GM23338 (cell line): ENCODE measurements around the gene SEM1. TPM values are rescaled to one million over a fixed set of nuclear protein-coding genes. Genes with fewer than 3 reads are reported as not detected.
"Not testable (repeated sequence)": the region's sequence is repeated elsewhere in the genome, so short reads cannot be mapped to it uniquely, and the experiment has no call there.

Experiments
- ATAC-seq: fragments of 200-7000 bp; cut with Tn5 transposase; 3 replicates; pipeline ENCODE4 v1.9.1; 2020
- DNase-seq: peaks from one replicate; pipeline ENCODE4 v3.0.0-alpha.2; 2015; ENCODE audit warnings: low spot score
- H2AFZ ChIP-seq: fragments of 200-600 bp; sonication (generic); 2 replicates; pipeline ENCODE4 v1.8.0; 2016; ENCODE audit warnings: antibody characterized with exemption, mild to moderate bottlenecking, moderate library complexity
- H3F3A ChIP-seq: fragments of 200-600 bp; sonication (generic); replicated peaks from 2 replicates; pipeline ENCODE4 v1.8.0; 2017; ENCODE audit warnings: antibody characterized with exemption, mixed run types, low read depth
- H3K27ac ChIP-seq: fragments of 200-600 bp; sonication (generic); 2 replicates; pipeline ENCODE4 v1.6.1; 2016; ENCODE audit warnings: low read depth
- H3K27me3 ChIP-seq: fragments of 200-600 bp; sonication (generic); 2 replicates; pipeline ENCODE4 v1.8.0; 2016; ENCODE audit warnings: mild to moderate bottlenecking, mixed run types, moderate library complexity; ENCODE audit not compliant: insufficient read depth
- H3K36me3 ChIP-seq: fragments of 200-600 bp; sonication (generic); 2 replicates; pipeline ENCODE4 v1.8.0; 2016; ENCODE audit warnings: mild to moderate bottlenecking; ENCODE audit not compliant: insufficient read depth
- H3K4me1 ChIP-seq: fragments of 200-600 bp; sonication (generic); 2 replicates; pipeline ENCODE4 v1.8.0; 2016; ENCODE audit warnings: mild to moderate bottlenecking, moderate library complexity; ENCODE audit not compliant: insufficient read depth
- H3K4me2 ChIP-seq: fragments of 200-600 bp; sonication (generic); 2 replicates; pipeline ENCODE4 v1.7.1; 2017; ENCODE audit warnings: mixed run types
- H3K4me3 ChIP-seq: fragments of 200-600 bp; sonication (generic); 2 replicates; pipeline ENCODE4 v1.6.1; 2016; ENCODE audit warnings: mixed run types
- H3K79me2 ChIP-seq: fragments of 200-600 bp; sonication (generic); replicated peaks from 2 replicates; pipeline ENCODE4 v1.8.0; 2017; ENCODE audit warnings: mild to moderate bottlenecking; ENCODE audit not compliant: insufficient read depth
- H3K9me2 ChIP-seq: fragments of 200-600 bp; sonication (generic); 2 replicates; pipeline ENCODE4 v1.8.0; 2017; ENCODE audit not compliant: insufficient read depth
- H4K20me1 ChIP-seq: fragments of 200-600 bp; sonication (generic); replicated peaks from 2 replicates; pipeline ENCODE4 v1.8.0; 2017; ENCODE audit warnings: mild to moderate bottlenecking; ENCODE audit not compliant: insufficient read depth
- H3K27ac Mint-ChIP-seq: 2 replicates; pipeline ENCODE4 v1.8.0; 2020; ENCODE audit warnings: inconsistent platforms, mild to moderate bottlenecking, moderate library complexity, mixed read lengths
- H3K27me3 Mint-ChIP-seq: 3 replicates; pipeline ENCODE4 v1.8.0; 2022; ENCODE audit warnings: low read depth, mild to moderate bottlenecking, moderate library complexity, mixed read lengths, inconsistent platforms; ENCODE audit not compliant: insufficient read depth, poor library complexity
- H3K36me3 Mint-ChIP-seq: 3 replicates; pipeline ENCODE4 v1.8.0; 2021; ENCODE audit warnings: low read depth, mild to moderate bottlenecking, inconsistent platforms, moderate library complexity, mixed read lengths
- H3K4me1 Mint-ChIP-seq: 3 replicates; pipeline ENCODE4 v1.8.0; 2020; ENCODE audit warnings: mild to moderate bottlenecking, inconsistent platforms, mixed read lengths
- H3K4me3 Mint-ChIP-seq: 3 replicates; pipeline ENCODE4 v1.8.0; 2021; ENCODE audit warnings: moderate library complexity, mild to moderate bottlenecking, inconsistent platforms, mixed read lengths
- H3K9me3 Mint-ChIP-seq: 3 replicates; pipeline ENCODE4 v1.8.0; 2020; ENCODE audit warnings: moderate library complexity, mild to moderate bottlenecking, inconsistent platforms, mixed read lengths
- CTCF ChIP-seq, 2 experiments: fragments of 200-600 bp in 1 of 2; sonication (generic) in 1 of 2; conservative IDR thresholded peaks; 2 replicates each; pipeline versions ENCODE4 v1.5.1 to v1.6.1; 2016 to 2017; ENCODE audit warnings: antibody characterized with exemption in 2 of 2, low read depth in 2 of 2, mild to moderate bottlenecking in 2 of 2, moderate library complexity in 1 of 2
- EZH2 ChIP-seq: fragments of 200-600 bp; sonication (generic); IDR thresholded peaks from one replicate; pipeline ENCODE4 v1.8.0; 2017; ENCODE audit warnings: antibody characterized with exemption, mild to moderate bottlenecking, low read depth; ENCODE audit not compliant: unreplicated experiment
- EZH2phosphoT487 ChIP-seq: fragments of 200-600 bp; sonication (generic); IDR thresholded peaks from one replicate; pipeline ENCODE4 v1.8.1; 2018; ENCODE audit warnings: antibody characterized with exemption; ENCODE audit not compliant: unreplicated experiment
- JUNB ChIP-seq: IDR thresholded peaks from one replicate; pipeline ENCODE4 v1.6.1; 2016; ENCODE audit warnings: antibody characterized with exemption; ENCODE audit not compliant: unreplicated experiment
- NANOG ChIP-seq: IDR thresholded peaks from 2 replicates; pipeline ENCODE4 v1.6.1; 2016; ENCODE audit warnings: antibody characterized with exemption, borderline replicate concordance
- REST ChIP-seq: IDR thresholded peaks from one replicate; pipeline ENCODE4 v1.6.1; 2018; ENCODE audit warnings: antibody characterized with exemption; ENCODE audit not compliant: unreplicated experiment
- STAT1 ChIP-seq: IDR thresholded peaks from one replicate; pipeline ENCODE4 v1.6.1; 2016; ENCODE audit warnings: antibody characterized with exemption; ENCODE audit not compliant: unreplicated experiment
- ZNF331 ChIP-seq: fragments of 250-450 bp; sonication (Bioruptor Pico); IDR thresholded peaks from 2 replicates; pipeline ENCODE4 v1.5.0; 2020; ENCODE audit warnings: low read depth, mild to moderate bottlenecking, moderate library complexity
- polyA plus RNA-seq: library from polyadenylated mRNA; unstranded; fragments of >200 nt; fragmentation: Nextera tagmentation; extraction: Ambion mirVana; gene quantifications from 2 replicates; pipeline ENCODE4 v1.2.1, GENCODE V29; 2016
- total RNA-seq: library from RNA; depleted of rRNA; stranded (reverse); fragments of >200 nt; shearing (Covaris generic); gene quantifications from 2 replicates; pipeline ENCODE4 v1.2.3, GENCODE V29; 2014
- TF ChIP-seq, protein P1 (sequence below): IDR thresholded peaks from 2 replicates; pipeline ENCODE4 v1.6.1; 2016; ENCODE audit warnings: antibody characterized with exemption

The SEM1 gene
- total and polyA plus RNA-seq, 2 experiments from 2014 or later = 71.7 to 1,042 TPM

DNA sequence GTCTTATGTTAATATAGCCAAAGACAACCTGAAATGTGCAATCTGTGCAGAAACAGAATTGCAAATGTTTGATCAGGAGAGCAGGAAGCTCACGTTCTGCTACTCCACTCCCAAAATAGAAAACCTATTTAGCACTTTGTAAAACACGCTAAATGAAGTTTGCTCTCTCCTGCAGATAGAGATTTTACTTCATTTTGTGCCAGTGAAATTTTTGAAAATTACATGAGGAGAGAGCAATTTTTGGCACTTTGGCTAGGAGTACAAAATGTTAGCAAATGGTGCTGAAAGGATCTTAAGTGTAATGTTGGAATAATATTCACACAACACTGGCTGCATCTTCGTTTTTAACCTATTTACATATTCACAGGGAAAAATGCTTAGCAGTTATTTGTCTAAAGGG, 61.9 kb downstream of the SEM1 start:
- no peaks in the 10 kb centered on the region; the same call in 1 of the 2 replicates for H3K4me1 ChIP-seq
- ATAC-seq = no peak
- H3K4me3 ChIP-seq = no peak overlapping the region
- H3K79me2 ChIP-seq = no peaks in the 10 kb centered on the region
- peaks cover 4% of the 10 kb centered on the region; the same call in 1 of the 3 replicates for H3K36me3 Mint-ChIP-seq
- no peak overlapping the region for H3K27ac ChIP-seq
- H3K27me3 Mint-ChIP-seq = peaks cover 3% of the 10 kb centered on the region
- no peak overlapping the region for H2AFZ ChIP-seq
- H3K9me3 Mint-ChIP-seq = no peaks in the 10 kb centered on the region
- no peak overlapping the region for H3K4me3 Mint-ChIP-seq
- no peaks in the 10 kb centered on the region for H3K27me3 ChIP-seq
- no peak for TF ChIP-seq EZH2phosphoT487
- no peaks in the 10 kb centered on the region for H3F3A ChIP-seq
- H4K20me1 ChIP-seq = no peaks in the 10 kb centered on the region
- peaks cover 5% of the 10 kb centered on the region; the same call in 2 of the 3 replicates for H3K4me1 Mint-ChIP-seq
- H3K4me2 ChIP-seq = no peak overlapping the region
- H3K27ac Mint-ChIP-seq = no peak overlapping the region
- DNase-seq = no peak
- H3K9me2 ChIP-seq = peaks cover 3% of the 10 kb centered on the region; the same call in 1 of the 2 replicates
- no peaks in the 10 kb centered on the region for H3K36me3 ChIP-seq

DNA sequence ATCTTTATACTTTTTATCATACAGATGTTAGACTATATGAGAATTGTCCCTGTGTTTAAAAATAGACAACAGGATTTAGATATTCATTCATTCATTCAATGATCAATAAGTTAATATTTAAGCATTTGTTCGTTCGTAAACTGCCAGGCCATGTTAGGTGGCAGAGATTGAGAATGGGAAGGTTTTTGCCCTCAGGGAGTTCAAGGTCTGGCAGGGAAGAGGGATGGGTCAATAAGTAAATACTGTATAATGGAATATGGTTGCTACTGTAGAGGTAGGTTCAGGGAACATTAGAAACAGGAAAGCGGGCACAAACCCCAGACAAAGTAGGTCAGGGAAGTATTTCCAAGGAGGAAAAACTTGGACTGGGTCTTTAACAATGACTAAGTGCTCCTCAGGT, 64.6 kb downstream of the SEM1 start:
- Histone ChIP-seq H3K27me3 (no peaks in the 10 kb centered on the region), H4K20me1 (no peaks in the 10 kb centered on the region), H3K27ac (no peak overlapping the region), H3K36me3 (no peaks in the 10 kb centered on the region), H3F3A (no peaks in the 10 kb centered on the region), H3K9me2 (no peaks in the 10 kb centered on the region; the same call in 1 of the 2 replicates), H3K4me1 (no peaks in the 10 kb centered on the region; the same call in 1 of the 2 replicates), H3K79me2 (no peaks in the 10 kb centered on the region), H3K4me2 (no peak overlapping the region), H3K4me3 (no peak overlapping the region), H2AFZ (no peak overlapping the region)
- no peak overlapping the region for H3K27ac Mint-ChIP-seq
- no peaks in the 10 kb centered on the region for H3K9me3 Mint-ChIP-seq
- H3K4me3 Mint-ChIP-seq = no peak overlapping the region
- peaks cover 8% of the 10 kb centered on the region; the same call in 2 of the 3 replicates for H3K4me1 Mint-ChIP-seq
- no peaks in the 10 kb centered on the region for H3K36me3 Mint-ChIP-seq
- TF ChIP-seq NANOG = no peak
- no peak for TF ChIP-seq ZNF331
- TF ChIP-seq, protein P1, sequence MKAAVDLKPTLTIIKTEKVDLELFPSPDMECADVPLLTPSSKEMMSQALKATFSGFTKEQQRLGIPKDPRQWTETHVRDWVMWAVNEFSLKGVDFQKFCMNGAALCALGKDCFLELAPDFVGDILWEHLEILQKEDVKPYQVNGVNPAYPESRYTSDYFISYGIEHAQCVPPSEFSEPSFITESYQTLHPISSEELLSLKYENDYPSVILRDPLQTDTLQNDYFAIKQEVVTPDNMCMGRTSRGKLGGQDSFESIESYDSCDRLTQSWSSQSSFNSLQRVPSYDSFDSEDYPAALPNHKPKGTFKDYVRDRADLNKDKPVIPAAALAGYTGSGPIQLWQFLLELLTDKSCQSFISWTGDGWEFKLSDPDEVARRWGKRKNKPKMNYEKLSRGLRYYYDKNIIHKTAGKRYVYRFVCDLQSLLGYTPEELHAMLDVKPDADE = no peak
- TF ChIP-seq EZH2phosphoT487 = no peak
- no peak for TF ChIP-seq STAT1
- no peak for TF ChIP-seq JUNB
- TF ChIP-seq EZH2 = no peak
- TF ChIP-seq REST = no peak
- TF ChIP-seq CTCF (conservative IDR thresholded peaks at IDR 0.05; ENCODE audit: low read depth in 2 of 2) = no peak
- H3K27me3 Mint-ChIP-seq = peaks cover 1% of the 10 kb centered on the region
- ATAC-seq (no peak), DNase-seq (no peak)

- not testable (repeated sequence) for H3K27me3 ChIP-seq, H3K79me2 ChIP-seq, H3K4me1 ChIP-seq, H3K36me3 ChIP-seq, H3K9me2 ChIP-seq, H3K9me3 Mint-ChIP-seq, H4K20me1 ChIP-seq, H2AFZ ChIP-seq, H3K27ac Mint-ChIP-seq, ATAC-seq, H3K4me2 ChIP-seq, H3K4me3 Mint-ChIP-seq, H3K36me3 Mint-ChIP-seq, H3K27me3 Mint-ChIP-seq, H3K27ac ChIP-seq, DNase-seq, H3K4me3 ChIP-seq, H3K4me1 Mint-ChIP-seq, H3F3A ChIP-seq
Observed at GRCh38 chr7:96643436-96643835, 66.2 kb downstream of the SEM1 start.
